Ureter (tissue), 1 donor: ENCODE data around the gene ATAT1. TPM values are rescaled to one million over a fixed set of nuclear protein-coding genes. Genes with fewer than 3 reads are reported as not detected.

Source experiments
- DNase-seq: peaks from one replicate; pipeline ENCODE4 v3.0.0-alpha.2; 2020; ENCODE audit warnings: low spot score
- total RNA-seq: library from RNA; stranded (reverse); gene quantifications from one replicate; pipeline ENCODE4 v1.2.4, GENCODE V29; 2023
- donor health status: DM: yes; HTN: yes; CAD: no.

Gene ATAT1
- total RNA-seq = 22.7 TPM

DNA sequence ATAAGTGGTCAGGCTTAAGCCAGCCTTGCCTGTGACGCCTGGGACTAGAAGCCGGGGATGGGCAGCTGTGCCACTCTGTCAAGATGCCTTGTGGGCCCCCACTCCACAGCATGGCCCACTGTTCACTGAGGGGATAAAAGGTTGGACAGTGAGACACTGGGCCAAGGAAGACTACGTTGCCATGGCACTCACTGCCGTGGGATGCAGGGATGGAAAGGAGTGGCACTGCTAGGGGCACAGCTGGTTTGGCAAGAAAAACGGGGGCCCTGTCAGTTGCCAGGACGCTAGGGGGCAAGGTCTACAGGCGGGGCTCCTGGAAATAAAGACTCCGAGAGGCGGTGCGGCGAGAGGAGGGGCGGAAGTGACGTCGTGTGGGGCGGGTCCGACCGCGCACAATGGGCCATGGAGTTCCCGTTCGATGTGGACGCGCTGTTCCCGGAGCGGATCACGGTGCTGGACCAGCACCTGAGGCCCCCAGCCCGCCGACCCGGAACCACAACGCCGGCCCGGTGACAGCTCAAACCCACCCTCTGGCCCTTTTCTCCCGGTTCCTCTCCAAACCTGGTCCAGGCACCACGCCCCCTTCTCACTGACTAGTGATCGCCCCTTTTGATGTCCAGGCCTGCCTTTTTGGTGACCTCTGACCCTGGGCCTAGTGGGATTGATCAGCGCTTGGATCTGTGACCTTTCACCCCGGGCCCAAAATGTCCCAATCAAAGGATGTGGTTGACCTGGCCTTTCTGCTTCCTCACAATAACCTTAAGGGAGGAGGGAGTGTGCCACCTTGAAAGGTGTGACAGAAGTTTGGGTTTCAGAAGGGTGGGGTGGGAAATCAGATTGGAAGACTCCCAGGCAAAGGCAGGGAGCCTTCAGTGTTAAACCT, at the start of gene ATAT1:
ATAT1 (plus strand) TSS at position 391 of the 883 bp plus-strand sequence.
- DNase-seq = peak; percentile 94

DNA sequence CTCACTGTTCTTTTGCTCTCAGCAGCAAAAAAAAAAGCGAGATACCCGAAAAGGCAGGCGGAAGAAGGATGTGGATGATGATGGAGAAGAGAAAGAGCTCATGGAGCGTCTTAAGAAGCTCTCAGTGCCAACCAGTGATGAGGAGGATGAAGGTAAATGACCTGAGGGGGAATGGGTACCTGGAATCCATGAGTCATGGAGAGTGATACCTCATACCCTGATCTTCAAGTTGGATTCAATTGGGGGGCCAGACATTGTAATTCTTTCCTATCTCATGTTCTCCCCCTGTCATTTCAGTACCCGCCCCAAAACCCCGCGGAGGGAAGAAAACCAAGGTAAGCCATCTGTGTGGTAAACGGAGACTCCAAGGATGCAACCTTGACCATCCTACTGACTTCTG, 48.6 kb upstream of the ATAT1 start:
- no peak for DNase-seq

DNA sequence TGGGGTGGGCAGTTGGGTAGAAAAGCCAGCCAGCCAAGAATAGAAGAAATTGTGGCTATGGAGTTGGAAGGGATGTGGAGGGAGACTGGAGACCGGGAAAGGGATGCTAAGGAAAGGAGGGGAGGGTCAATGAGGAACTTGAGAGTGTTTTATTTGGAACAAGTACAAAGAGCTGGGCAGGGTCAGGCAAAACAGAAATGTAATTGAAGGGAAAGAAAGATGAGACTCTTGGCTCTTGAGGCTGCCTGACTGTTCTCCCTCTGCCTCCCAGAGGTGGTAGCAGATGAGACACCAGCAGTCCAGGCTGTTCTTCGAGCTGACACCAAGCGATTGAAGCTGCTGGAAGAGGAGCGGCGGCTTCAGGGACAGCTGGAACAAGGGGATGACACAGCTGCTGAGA, 42.8 kb upstream of the ATAT1 start:
- no peak for DNase-seq

DNA sequence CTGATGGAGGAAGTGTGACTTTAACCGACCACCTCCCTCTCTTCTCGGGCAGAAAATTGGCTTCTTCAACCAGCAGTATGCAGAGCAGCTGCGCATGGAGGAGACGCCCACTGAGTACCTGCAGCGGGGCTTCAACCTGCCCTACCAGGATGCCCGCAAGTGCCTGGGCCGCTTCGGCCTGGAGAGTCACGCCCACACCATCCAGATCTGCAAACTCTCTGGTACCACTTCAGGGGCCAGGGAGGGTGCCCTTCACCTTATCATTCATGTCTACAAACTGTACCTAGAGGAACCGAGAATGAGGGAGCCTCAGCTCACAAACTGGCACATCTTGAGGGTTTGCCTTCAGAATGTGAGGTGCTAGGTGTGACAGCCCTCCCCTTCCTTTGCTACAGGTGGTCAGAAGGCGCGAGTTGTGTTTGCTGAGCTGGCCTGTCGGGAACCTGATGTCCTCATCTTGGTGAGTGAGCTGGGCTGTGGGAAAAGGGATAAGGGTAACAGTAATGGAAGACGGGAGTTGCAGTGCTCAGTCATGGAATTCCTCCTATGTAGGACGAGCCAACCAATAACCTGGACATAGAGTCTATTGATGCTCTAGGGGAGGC, 36.8 kb upstream of the ATAT1 start:
- DNase-seq = no peak

DNA sequence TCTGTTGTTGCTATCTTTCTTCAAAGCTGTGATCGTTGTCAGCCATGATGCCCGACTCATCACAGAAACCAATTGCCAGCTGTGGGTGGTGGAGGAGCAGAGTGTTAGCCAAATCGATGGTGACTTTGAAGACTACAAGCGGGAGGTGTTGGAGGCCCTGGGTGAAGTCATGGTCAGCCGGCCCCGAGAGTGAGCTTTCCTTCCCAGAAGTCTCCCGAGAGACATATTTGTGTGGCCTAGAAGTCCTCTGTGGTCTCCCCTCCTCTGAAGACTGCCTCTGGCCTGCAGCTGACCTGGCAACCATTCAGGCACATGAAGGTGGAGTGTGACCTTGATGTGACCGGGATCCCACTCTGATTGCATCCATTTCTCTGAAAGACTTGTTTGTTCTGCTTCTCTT, 36.2 kb upstream of the ATAT1 start:
- no peak for DNase-seq

DNA sequence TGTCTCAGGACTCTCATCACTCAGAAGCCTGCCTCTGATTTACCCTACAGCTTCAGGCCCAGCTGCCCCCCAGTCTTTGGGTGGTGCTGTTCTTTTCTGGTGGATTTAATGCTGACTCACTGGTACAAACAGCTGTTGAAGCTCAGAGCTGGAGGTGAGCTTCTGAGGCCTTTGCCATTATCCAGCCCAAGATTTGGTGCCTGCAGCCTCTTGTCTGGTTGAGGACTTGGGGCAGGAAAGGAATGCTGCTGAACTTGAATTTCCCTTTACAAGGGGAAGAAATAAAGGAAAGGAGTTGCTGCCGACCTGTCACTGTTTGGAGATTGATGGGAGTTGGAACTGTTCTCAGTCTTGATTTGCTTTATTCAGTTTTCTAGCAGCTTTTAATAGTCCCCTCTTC, 35.7 kb upstream of the ATAT1 start:
- DNase-seq = peak; percentile 75

DNA sequence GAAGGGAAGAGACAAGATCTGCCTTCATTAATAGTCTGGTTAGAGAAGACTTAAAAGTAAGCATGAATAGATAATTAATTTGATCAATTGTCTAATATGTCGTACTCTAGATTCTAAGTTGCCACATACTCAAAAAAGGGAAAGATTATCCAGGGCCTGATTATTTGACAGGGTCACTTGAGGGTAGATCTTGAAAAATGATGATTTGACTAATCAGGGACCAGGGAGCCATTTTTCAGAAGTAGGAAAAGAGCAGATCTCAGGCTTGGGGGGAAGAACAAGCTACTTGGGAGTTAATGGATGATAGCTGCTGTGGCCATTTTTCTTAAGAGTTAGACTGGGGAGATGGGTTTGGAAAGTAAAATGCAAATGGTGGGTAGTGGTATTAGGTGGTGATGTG, 34.4 kb upstream of the ATAT1 start:
- no peak for DNase-seq

DNA sequence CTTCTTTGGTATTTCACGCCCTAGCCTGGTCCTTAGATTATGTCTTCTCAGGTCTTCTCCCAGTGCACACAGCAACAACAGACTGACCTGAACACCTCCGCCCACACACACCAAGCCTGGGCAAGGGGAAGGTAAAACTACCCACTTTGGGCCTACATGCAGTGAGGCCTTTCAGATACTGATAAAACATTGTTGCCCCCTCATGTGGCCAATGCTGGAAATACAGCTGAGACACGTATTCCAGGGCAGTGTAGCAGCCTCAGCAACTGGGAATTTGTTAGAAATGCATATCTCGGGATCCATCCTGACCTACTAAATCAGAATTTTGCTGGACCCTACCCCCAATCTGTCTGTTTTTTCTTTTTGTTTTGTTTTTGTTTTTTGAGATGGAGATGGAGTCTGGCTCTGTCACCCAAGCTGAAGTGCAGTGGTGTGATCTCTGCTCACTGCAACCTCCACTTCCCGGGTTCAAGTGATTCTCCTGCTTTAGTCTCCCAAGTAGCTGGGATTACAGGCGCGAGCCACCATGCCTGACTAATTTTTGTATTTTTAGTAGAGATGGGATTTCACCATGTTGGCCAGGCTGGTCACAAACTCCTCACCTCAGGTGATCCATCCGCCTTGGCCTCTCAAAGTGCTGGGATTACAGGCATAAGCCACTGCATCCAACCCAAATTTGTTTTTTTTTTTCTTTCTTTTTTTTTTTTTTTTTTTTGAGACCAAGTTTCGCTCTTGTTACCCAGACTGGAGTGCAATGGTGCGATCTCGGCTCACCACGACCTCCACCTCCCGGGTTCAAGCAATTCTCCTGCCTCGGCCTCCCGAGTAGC, 29.1 kb upstream of the ATAT1 start:
- peak; percentile 83 for DNase-seq

DNA sequence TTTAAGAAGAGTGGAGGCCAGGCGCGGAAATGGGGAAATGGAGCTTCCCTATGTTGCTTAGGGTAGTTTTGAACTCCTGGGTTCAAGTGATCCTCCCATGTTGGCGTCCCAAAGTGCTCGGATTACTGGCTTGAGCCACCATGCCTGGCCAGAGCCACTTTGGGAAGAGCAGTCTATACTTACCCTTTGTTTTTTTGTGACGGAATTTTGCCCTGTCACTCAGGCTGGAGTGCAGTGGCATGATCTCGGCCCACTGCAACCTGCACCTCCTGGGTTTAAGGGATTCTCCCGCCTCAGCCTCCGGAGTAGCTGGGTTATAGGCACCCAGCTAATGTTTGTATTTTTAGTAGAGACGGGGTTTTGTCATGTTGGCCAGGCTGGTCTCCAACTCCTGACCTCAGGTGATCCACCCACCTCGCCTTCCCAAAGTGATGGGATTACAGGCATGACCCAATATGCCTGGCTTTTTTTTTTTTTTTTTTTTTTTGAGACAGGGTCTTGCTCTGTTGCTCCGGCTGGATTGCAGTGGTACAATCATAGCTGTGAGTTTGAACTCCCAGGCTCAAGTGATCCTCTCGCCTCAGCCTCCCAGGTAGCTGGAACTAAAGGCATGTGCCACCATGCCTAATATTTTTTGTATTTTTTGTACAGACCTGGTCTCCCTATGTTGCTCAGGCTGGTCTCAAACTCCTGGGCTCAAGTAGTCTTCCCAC, 27.6 kb upstream of the ATAT1 start:
- no peak for DNase-seq

DNA sequence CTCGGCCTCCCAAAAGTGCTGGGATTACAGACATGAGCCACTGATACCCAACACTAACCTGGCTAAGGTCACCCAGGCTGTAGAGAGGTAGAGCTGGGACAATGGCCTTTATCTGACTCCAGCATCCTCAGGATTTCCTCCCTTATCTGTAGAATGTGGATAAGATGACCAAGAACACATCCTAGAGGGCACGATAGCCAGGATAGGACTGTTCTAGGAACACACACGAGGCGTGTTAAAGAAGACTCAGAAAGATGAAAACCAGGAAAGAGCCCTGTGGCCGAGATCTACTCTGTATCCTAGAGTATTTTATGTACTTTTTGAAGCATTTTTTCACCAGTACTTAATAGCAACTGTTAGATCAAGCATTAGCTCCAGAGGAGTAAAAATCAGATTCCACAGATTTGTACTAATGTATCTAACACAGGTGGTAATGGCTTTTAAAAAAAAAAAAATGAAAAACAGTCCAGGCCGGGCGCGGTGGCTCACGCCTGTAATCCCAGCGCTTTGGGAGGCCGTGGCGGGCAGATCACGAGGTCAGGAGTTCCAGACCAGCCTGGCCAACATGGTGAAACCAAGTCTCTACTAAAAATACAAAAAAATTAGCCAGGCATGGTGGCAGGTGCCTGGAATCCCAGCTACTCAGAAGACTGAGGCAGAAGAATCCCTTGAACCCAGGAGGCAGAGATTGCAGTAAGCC, 26.9 kb upstream of the ATAT1 start:
- DNase-seq = no peak

DNA sequence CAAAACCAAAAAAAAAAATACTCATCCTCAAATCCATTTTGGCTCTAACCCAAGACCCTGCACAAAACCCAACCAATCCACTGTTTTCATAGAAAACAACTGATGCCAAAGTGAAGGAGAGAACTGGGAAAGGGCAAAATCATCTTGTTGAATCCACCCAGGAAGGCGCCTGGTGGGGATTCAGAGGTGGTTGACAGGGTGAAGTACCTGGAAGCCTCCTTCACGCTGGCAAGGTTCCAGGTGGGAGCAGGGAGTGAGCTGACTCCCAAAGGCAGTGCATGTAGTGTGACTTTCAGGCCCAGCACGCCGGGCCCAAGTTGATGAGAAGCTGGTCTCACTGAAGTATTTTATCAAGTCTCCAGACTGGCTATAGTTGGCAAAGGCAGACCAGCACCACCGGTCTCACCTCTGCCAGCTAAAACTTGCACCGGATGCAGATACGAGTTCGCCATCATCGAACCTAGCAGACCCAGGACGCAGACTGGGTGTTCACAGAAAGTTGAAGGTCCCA, 26.2 kb upstream of the ATAT1 start:
- DNase-seq = no peak

DNA sequence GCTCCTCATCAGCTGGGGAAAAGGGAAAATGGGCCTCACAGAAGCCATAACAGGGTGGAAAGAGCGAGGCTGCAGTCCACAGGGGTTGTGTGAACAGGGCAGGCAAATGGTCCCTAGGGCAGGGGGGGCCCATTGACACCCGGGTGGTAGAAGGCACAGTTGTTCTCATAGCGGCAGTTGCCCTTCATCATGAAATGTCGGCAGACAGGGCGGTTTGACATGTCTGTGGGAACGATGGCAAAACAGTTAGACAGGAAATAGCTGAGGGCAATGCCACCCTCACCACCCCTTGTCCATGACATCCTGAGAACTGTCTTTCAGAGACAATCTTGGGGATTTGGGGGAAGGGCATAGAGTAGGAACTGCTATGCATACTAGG, 25.2 kb upstream of the ATAT1 start:
- no peak for DNase-seq

DNA sequence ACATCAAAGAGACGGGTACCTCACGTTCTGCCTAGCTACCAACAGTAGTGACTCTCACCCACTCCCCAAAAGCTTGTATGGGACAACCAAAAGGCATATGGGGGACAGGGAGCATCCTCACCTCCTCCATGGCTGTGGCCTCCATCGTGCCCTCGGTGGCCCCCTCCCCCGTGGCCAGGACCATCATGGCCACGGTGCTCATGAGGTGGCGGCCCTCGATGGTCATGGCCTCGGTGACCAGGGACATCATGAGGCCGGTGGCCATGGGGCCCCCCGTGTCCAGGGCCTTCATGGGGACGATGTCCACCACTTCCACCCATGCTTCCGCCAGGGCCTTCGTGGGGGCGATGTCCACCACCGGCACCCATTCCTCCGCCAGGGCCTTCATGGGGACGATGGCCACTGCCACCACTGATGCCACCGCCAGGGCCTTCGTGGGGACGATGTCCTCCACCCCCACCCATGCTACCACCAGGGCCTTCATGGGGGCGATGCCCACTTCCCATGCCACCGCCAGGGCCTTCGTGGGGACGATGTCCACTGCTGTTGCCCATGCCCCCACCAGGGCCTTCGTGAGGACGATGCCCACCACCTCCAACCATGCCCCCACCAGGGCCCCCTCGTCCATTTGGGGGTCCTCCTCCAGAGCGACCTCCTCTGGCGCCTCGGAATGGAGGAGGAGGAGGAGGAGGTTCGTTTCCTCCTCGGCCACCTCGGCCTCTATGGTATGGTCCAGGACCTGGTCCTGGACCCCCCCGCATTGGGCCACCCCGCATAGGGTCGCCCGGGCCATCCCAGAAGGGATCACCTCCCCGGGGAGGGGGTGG, 24.6 kb upstream of the ATAT1 start:
- no peak for DNase-seq

DNA sequence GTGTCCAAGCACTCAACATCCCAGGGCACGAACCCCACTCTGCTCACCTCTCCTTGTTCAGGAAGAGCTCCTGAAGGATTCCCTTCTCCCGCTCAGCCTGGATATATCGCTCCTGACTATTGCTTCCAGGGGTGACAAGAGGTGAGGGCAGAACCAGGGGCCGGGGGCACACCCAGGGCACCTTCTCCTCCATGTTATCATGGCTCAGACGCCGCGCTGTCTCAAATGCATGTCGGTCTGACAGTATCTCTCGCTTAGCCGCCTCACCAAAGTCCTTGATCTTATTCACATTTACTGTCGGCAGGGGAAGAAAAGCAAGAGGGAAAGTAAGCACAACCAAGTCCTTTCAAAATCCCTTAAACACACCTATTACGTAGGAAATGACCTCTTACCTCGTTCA, 22.7 kb upstream of the ATAT1 start:
- DNase-seq = no peak

DNA sequence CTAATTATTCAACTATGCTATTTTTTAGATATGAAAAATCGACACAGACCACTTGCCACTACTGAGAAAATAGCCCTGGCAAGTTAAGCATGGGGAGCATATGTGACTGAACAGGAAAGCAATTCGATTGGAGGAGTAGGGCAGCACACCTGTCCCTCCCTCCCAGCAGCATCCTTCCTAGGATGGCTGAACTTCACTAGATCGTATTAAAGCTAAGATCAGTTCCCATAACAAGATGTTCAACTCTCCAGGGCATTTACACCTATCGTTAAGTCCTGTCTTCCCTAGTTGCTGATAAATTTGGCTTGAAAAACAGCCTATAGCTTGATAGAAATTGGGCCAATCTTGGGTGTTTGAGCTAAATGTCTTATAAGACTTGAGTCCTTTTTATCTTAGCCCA, 16.6 kb upstream of the ATAT1 start:
- no peak for DNase-seq

DNA sequence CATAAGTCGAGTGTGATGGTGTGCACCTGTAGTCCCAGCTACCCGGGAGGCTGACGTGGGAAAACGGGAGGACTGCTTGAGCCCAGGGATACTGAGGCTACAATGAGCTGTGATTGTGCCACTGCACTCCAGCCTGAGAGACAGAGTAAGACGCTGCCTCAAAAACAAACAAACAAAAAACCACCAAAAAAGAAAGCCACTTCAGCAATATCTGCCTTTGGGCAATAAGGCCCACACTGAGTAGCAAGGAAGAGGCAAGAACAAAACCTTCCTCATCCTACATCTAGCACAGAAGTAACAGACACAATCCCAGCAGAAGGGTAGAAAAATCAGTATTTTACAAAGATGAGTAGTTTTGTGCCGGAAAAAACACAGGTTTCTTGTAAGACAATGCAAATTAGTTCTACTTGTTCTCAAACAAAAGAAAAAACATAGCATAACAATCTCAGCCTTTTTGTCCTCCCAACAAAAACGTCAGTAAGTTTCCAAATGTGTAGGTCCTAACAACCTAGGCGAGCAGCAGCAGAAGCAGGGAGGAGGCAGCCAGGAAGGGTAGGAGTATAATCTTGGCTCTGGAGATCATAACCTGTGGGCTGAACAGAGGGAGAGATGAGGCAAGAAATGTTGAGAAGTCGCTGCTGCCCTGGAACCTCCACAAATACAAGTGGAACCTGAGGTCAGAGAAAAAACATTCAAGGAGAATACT, 15.4 kb upstream of the ATAT1 start:
- no peak for DNase-seq

DNA sequence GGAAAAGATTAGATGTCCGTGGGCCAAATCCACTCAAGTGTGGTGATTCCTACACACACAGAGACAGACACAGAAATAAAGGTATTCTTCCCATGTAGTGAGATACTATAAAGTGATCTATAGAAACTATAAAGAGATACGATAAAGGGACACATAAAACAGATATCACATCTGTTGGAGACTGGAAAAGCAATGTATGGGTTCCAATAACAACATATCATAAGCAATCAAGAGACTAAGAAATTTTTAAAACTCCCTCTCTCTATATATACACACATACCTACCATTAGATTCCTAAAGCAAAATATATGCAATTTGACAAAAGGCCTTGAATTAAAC, 14.8 kb upstream of the ATAT1 start:
- no peak for DNase-seq

DNA sequence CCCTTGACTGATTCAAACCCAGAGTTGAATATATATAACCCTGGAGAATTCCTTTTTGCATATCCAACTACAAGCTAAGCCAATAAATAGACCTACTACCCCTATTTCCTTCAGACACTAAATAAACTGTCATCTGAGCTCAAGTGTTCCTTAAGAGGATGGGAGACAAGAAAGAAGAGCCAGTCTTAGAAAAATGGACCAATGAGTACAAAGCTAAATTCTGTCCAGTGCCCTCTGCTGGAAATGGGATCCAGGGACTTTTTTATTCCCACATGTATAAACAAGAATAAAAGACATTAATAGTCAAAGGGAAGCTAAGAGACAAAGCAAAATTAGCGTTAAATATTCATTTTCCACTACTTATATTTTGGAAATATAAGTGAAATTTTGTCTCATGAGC, 14.5 kb upstream of the ATAT1 start:
- no peak for DNase-seq

DNA sequence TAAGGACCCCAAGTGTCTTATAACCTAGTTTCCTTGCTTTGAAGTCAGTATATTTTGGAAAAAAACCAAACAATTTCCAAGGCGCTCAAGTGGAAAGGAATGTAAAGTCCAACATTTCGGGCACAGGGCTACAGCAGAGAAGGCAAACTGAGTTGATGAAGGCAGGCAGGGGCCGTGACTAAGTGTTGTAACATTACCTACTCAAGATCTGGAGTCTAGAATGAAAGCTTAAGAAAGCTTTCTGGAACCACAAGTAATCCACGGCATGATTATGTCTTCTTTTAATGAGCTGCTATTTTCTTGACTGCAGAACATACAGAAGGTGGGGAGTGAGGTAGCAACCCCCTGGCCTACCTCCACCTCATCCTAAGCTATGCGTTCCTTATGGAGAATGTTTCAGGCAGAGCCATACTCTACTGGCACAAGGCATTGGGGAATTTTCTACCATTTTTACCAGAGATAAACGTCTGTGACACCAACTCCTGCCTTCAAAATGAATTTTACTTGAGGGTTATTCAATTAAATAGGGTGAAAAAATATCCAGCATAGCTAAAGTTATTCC, 13.9 kb upstream of the ATAT1 start:
- DNase-seq = no peak
